Brain microvascular endothelial cell (primary cell): ENCODE data around the gene DUSP1.

Experiments used
- DNase-seq: peaks from one replicate; pipeline ENCODE4 v3.0.0-alpha.2; 2020
- H3K27ac ChIP-seq: fragments of 250-450 bp; sonication (Bioruptor Pico); 2 replicates; pipeline ENCODE4 v1.5.1; 2020; ENCODE audit warnings: mild to moderate bottlenecking, moderate library complexity
- H3K27me3 ChIP-seq: fragments of 250-450 bp; sonication (Bioruptor Pico); replicated peaks from 2 replicates; pipeline ENCODE4 v1.5.1; 2020; ENCODE audit warnings: mild to moderate bottlenecking
- H3K36me3 ChIP-seq: fragments of 250-450 bp; sonication (Bioruptor Pico); replicated peaks from 2 replicates; pipeline ENCODE4 v1.5.1; 2020; ENCODE audit warnings: mild to moderate bottlenecking
- H3K4me3 ChIP-seq: 2 replicates; pipeline ENCODE4 v1.5.1; 2011; ENCODE audit warnings: low read depth, mild to moderate bottlenecking, control low read depth, low read length, moderate library complexity
- CTCF ChIP-seq: IDR thresholded peaks from 2 replicates; pipeline ENCODE4 v1.5.1; 2011; ENCODE audit warnings: low read depth, mild to moderate bottlenecking, moderate library complexity, low read length, control low read depth, inconsistent platforms; ENCODE audit errors: missing control alignments
- in situ Hi-C: cut with HindIII; loops from 2 replicates; pipeline ENCODE4 v1.10.0; 2017; ENCODE audit warnings: low sequenced_read_pairs, low pct_ligation_motif_present

Gene DUSP1

GRCh38 chr5:172739375-172739774 lies 31.6 kb downstream of the DUSP1 start:
- in situ Hi-C loops, result no loop called here
- Histone ChIP-seq H3K27ac (no peak overlapping the region), H3K36me3 (no peaks in the 10 kb centered on the region), H3K27me3 (no peaks in the 10 kb centered on the region), H3K4me3 (no peak overlapping the region)
- no peak for TF ChIP-seq CTCF
- no peak for DNase-seq

GRCh38 chr5:172736508-172737135 lies 34.4 kb downstream of the DUSP1 start:
- no peak overlapping the region for H3K27ac ChIP-seq
- no peak overlapping the region for H3K4me3 ChIP-seq
- DNase-seq, result no peak
- H3K36me3 ChIP-seq, result no peaks in the 10 kb centered on the region
- TF ChIP-seq CTCF, result peak; percentile 39
- no peaks in the 10 kb centered on the region for H3K27me3 ChIP-seq
- in situ Hi-C loops, result no loop called here

- no peak overlapping the region for H3K4me3 ChIP-seq
- no peak for DNase-seq
- TF ChIP-seq CTCF, result no peak
- H3K27me3 ChIP-seq, result no peaks in the 10 kb centered on the region
- no peak overlapping the region for H3K27ac ChIP-seq
- in situ Hi-C loops, result no loop called here
- no peaks in the 10 kb centered on the region for H3K36me3 ChIP-seq
Measured at GRCh38 chr5:172735141-172735831, 35.7 kb downstream of the DUSP1 start.

- peak overlapping the region; percentile 79 for H3K27ac ChIP-seq
- H3K27me3 ChIP-seq, result no peaks in the 10 kb centered on the region
- DNase-seq, result no peak
- H3K4me3 ChIP-seq, result no peak overlapping the region
- TF ChIP-seq CTCF, result no peak
- in situ Hi-C loops, result no loop called here
- no peaks in the 10 kb centered on the region for H3K36me3 ChIP-seq
Measured at GRCh38 chr5:172733974-172734346, 37.0 kb downstream of the DUSP1 start.

GRCh38 chr5:172733131-172733973 lies 37.6 kb downstream of the DUSP1 start:
- Histone ChIP-seq H3K27ac (peak overlapping the region; percentile 79), H3K4me3 (no peak overlapping the region), H3K27me3 (no peaks in the 10 kb centered on the region), H3K36me3 (no peaks in the 10 kb centered on the region)
- peak; percentile 28 for TF ChIP-seq CTCF
- DNase-seq, result peak; percentile 89
- in situ Hi-C loops, result no loop called here
